Parathyroid adenoma (tissue), 2 donors: Measurements from ENCODE around the gene CCN2.

Experiments
- H2AFZ ChIP-seq: fragments of 300-600 bp; sonication (generic); one replicate; pipeline ENCODE4 v1.7.0; 2017; ENCODE audit warnings: antibody characterized with exemption, mild to moderate bottlenecking
- H3K27ac ChIP-seq: fragments of 300-600 bp; sonication (generic); one replicate; pipeline ENCODE4 v1.7.0; 2017
- H3K27me3 ChIP-seq: fragments of 300-600 bp; sonication (generic); one replicate; pipeline ENCODE4 v1.7.0; 2017; ENCODE audit warnings: low read length; ENCODE audit not compliant: control insufficient read depth, insufficient read depth
- H3K36me3 ChIP-seq: fragments of 300-600 bp; sonication (generic); one replicate; pipeline ENCODE4 v1.7.0; 2017; ENCODE audit warnings: low read length; ENCODE audit not compliant: control insufficient read depth, insufficient read depth
- H3K4me1 ChIP-seq: fragments of 300-600 bp; sonication (generic); one replicate; pipeline ENCODE4 v1.7.0; 2017; ENCODE audit warnings: control low read depth
- H3K4me2 ChIP-seq: fragments of 300-600 bp; sonication (generic); one replicate; pipeline ENCODE4 v1.7.0; 2017; ENCODE audit warnings: low read length
- H3K4me3 ChIP-seq: fragments of 300-600 bp; sonication (generic); one replicate; pipeline ENCODE4 v1.7.0; 2017; ENCODE audit warnings: low read depth, low read length
- H3K79me2 ChIP-seq: fragments of 300-600 bp; sonication (generic); one replicate; pipeline ENCODE4 v1.7.0; 2017; ENCODE audit warnings: control low read depth
- H3K9ac ChIP-seq: fragments of 300-600 bp; sonication (generic); one replicate; pipeline ENCODE4 v1.7.0; 2017; ENCODE audit warnings: mild to moderate bottlenecking
- H3K9me3 ChIP-seq: fragments of 300-600 bp; sonication (generic); one replicate; pipeline ENCODE4 v1.7.0; 2017; ENCODE audit warnings: low read length; ENCODE audit not compliant: control insufficient read depth
- TF ChIP-seq, protein P1 (sequence below): fragments of 300-600 bp; sonication (generic); IDR thresholded peaks from one replicate; pipeline ENCODE4 v1.7.0; 2017; ENCODE audit warnings: antibody characterized with exemption, mild to moderate bottlenecking
- donor health status: primary hyperparathyroidism.

CCN2 gene, protein sequence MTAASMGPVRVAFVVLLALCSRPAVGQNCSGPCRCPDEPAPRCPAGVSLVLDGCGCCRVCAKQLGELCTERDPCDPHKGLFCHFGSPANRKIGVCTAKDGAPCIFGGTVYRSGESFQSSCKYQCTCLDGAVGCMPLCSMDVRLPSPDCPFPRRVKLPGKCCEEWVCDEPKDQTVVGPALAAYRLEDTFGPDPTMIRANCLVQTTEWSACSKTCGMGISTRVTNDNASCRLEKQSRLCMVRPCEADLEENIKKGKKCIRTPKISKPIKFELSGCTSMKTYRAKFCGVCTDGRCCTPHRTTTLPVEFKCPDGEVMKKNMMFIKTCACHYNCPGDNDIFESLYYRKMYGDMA

DNA sequence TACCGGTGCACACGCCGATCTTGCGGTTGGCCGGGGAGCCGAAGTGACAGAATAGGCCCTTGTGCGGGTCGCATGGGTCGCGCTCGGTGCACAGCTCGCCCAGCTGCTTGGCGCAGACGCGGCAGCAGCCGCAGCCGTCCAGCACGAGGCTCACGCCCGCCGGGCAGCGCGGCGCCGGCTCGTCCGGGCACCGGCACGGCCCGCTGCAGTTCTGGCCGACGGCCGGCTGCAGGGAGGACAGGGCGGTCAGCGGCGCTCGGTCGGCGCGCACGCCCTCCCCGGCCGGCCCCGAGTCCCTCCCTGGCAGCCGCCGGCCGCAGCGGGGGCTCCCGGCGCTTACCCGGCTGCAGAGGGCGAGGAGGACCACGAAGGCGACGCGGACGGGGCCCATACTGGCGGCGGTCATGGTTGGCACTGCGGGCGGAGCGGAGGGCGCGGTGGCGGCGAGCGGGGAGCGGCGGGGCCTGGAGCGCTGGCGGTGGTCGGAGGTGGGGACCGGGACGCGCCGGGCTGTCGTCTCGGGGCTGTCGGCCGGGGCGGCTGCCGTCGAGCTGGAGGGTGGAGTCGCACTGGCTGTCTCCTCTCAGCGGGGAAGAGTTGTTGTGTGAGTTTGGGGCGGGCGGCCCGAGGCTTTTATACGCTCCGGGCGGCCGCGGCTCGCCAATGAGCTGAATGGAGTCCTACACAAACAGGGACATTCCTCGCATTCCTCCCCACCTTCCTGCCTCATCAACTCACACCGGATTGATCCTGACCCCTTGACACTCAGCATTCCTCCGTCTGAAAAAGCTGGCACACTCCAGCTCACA, at the start of gene CCN2:
Gene CCN2 (minus strand): TSS at position 606 of the 809 bp plus-strand sequence. CDS start 200 bp downstream, at position 406.
- H3K27me3 ChIP-seq = no peaks in the 10 kb centered on the region
- H3K27ac ChIP-seq = peak within 1 kb of the TSS; percentile 66
- H3K4me2 ChIP-seq = peak within 1 kb of the TSS; percentile 64

DNA sequence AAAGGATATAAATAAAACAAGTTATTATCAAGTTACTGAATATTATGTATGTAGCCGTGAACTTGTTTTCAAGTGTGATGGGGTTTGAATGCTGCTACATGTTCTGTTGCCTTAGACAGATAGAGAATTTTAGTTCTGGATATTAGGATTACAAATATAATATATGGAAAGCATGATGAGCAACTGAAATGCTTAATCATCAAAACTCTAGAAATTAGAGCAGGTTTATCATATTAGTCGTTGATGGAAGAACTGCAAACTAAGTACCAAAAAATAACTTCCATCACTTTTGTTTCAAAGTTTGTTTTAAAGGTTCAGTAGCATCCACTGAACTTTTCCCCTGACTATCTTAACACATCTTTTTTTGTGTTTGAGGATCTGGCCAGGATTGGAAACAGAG, 49.1 kb upstream of the CCN2 start:
- H3K4me1 ChIP-seq = no peaks in the 10 kb centered on the region
- TF ChIP-seq, protein P1, sequence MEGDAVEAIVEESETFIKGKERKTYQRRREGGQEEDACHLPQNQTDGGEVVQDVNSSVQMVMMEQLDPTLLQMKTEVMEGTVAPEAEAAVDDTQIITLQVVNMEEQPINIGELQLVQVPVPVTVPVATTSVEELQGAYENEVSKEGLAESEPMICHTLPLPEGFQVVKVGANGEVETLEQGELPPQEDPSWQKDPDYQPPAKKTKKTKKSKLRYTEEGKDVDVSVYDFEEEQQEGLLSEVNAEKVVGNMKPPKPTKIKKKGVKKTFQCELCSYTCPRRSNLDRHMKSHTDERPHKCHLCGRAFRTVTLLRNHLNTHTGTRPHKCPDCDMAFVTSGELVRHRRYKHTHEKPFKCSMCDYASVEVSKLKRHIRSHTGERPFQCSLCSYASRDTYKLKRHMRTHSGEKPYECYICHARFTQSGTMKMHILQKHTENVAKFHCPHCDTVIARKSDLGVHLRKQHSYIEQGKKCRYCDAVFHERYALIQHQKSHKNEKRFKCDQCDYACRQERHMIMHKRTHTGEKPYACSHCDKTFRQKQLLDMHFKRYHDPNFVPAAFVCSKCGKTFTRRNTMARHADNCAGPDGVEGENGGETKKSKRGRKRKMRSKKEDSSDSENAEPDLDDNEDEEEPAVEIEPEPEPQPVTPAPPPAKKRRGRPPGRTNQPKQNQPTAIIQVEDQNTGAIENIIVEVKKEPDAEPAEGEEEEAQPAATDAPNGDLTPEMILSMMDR = no peak
- no peak overlapping the region for H3K4me2 ChIP-seq
- no peak overlapping the region for H3K9ac ChIP-seq
- no peak overlapping the region for H2AFZ ChIP-seq
- H3K9me3 ChIP-seq = no peaks in the 10 kb centered on the region
- no peaks in the 10 kb centered on the region for H3K79me2 ChIP-seq
- no peaks in the 10 kb centered on the region for H3K27me3 ChIP-seq
- H3K27ac ChIP-seq = no peak overlapping the region
- no peaks in the 10 kb centered on the region for H3K36me3 ChIP-seq
- H3K4me3 ChIP-seq = no peak overlapping the region

More for the DNA sequence above, at the start of gene CCN2:
- Histone ChIP-seq H3K36me3 (no peaks in the 10 kb centered on the region), H3K4me3 (peak within 1 kb of the TSS; percentile 60), H3K79me2 (no peaks in the 10 kb centered on the region), H3K9me3 (no peaks in the 10 kb centered on the region), H3K4me1 (no peaks in the 10 kb centered on the region), H3K9ac (no peak within 1 kb of the TSS), H2AFZ (peak within 1 kb of the TSS; percentile 83)
- TF ChIP-seq, protein P1 = no peak

DNA sequence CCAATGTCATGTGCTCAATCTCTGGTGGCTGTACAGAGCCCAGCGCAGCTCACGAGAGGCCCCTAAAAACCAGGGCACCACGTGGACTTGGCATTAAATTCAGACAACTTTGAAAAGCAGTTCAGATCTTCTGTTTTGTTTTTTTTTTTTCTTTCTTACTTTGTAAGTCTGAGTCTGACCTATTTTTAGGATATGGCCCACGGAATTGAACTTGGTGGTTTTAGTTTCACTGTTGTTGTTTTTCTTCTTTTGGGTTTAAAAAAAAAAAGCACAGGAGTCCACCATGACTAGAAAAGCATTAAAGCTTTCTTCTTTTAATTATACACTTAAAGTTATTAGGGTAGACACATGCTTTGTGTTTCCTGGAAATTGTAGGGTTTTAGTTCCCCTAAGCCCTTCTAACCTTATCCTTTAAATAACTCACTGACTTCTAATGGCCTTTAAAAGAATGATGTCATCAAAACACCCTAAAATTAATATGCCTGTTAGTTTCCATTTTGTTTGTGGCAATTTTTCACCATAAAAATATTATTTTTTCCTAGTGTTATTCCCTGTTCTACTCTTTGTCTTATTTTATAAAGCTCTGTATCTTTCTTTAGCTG, 48.5 kb upstream of the CCN2 start:
- no peak overlapping the region for H3K27ac ChIP-seq
- H3K4me1 ChIP-seq = no peaks in the 10 kb centered on the region
- H3K9ac ChIP-seq = no peak overlapping the region
- no peaks in the 10 kb centered on the region for H3K27me3 ChIP-seq
- H2AFZ ChIP-seq = no peak overlapping the region
- H3K36me3 ChIP-seq = no peaks in the 10 kb centered on the region
- no peak overlapping the region for H3K4me3 ChIP-seq
- no peaks in the 10 kb centered on the region for H3K9me3 ChIP-seq
- TF ChIP-seq, protein P1 = no peak
- no peak overlapping the region for H3K4me2 ChIP-seq
- H3K79me2 ChIP-seq = no peaks in the 10 kb centered on the region

DNA sequence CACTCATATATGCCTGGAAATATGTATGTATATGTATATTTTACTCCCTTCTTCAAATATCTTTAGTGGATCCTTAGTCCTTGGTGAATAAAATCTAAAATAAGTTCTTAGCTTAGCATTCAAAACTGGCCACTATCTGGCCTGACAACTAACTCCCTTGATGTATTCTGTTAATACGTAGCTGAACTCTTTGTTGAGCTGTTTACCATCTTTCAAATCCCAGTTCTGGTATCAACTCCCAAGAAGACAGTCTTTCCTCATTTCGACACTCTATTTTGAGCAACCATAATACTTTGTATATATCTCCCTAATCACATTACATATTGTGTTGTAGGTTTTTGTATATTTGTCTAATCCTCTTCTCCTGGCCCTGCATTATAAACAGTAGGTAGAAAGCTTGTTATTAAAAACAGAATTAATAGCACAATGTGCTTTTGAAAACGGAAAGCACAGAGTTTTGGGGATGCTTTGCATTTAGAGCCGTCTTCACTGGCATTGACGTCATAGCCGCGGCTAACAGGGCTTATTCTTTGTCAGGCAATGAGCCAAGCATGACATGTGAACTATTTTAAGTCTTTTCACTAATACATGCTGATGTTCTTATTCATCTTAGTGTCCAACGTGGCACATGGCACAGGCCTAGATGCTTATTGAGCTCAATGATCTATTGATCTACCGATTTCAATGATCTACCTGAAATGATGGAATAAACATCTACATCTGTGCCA, 47.2 kb upstream of the CCN2 start:
- no peaks in the 10 kb centered on the region for H3K79me2 ChIP-seq
- H3K9me3 ChIP-seq = no peaks in the 10 kb centered on the region
- H3K9ac ChIP-seq = no peak overlapping the region
- H2AFZ ChIP-seq = no peak overlapping the region
- H3K4me3 ChIP-seq = no peak overlapping the region
- no peaks in the 10 kb centered on the region for H3K4me1 ChIP-seq
- H3K36me3 ChIP-seq = no peaks in the 10 kb centered on the region
- H3K27ac ChIP-seq = no peak overlapping the region
- no peaks in the 10 kb centered on the region for H3K27me3 ChIP-seq
- no peak overlapping the region for H3K4me2 ChIP-seq
- TF ChIP-seq, protein P1 = no peak
